H1 (cell line): ENCODE data around the gene CNN3. TPM values are rescaled to one million over a fixed set of nuclear protein-coding genes. Genes with fewer than 3 reads are reported as not detected.

ENCODE experiments used
- CTCF ChIA-PET: fragments of 300-600 bp; sonication (Branson Sonifier 250); formaldehyde crosslinking; loops from one replicate; lab custom pipeline; 2021; ENCODE audit not compliant: partially characterized antibody; lab: Charles Lee
- POLR2A ChIA-PET: fragments of 300-600 bp; sonication (Branson Sonifier 250); formaldehyde crosslinking; loops from one replicate; lab custom pipeline; 2021; ENCODE audit warnings: inconsistent platforms; ENCODE audit not compliant: partially characterized antibody; lab: Charles Lee
- DNase-seq, 2 experiments: peaks; one replicate each; pipeline versions ENCODE4 v3.0.0 to v3.0.0-alpha.2; 2010 to 2022; ENCODE audit warnings: low spot score in 2 of 2, low read depth in 1 of 2, mixed read lengths in 1 of 2
- FAIRE-seq: peaks from 2 replicates; lab custom pipeline; 2011; peaks lifted over from hg19 to GRCh38; lab: Jason Lieb, UNC
- H2AFZ ChIP-seq: 2 replicates; pipeline ENCODE4 v1.8.1; 2012; ENCODE audit warnings: low read length, inconsistent platforms
- H2AK5ac ChIP-seq: 2 replicates; pipeline ENCODE4 v1.6.1; 2013; ENCODE audit warnings: low read depth, low read length
- H2BK120ac ChIP-seq: replicated peaks from 2 replicates; pipeline ENCODE3; 2013; ENCODE audit warnings: low read depth, low read length, inconsistent platforms
- H2BK12ac ChIP-seq: 2 replicates; pipeline ENCODE4 v1.6.1; 2013; ENCODE audit warnings: low read depth, low read length
- H2BK15ac ChIP-seq: 2 replicates; pipeline ENCODE4 v1.6.1; 2013; ENCODE audit warnings: low read length
- H2BK20ac ChIP-seq: 2 replicates; pipeline ENCODE4 v1.6.1; 2013; ENCODE audit warnings: low read length
- H2BK5ac ChIP-seq: 2 replicates; pipeline ENCODE4 v1.6.1; 2013; ENCODE audit warnings: low read depth, low read length
- H3K14ac ChIP-seq: 2 replicates; pipeline ENCODE4 v1.6.1; 2013; ENCODE audit warnings: inconsistent platforms; ENCODE audit not compliant: insufficient read length
- H3K18ac ChIP-seq: 2 replicates; pipeline ENCODE4 v1.6.1; 2013; ENCODE audit warnings: low read length; ENCODE audit errors: extremely low read depth
- H3K23ac ChIP-seq: 2 replicates; pipeline ENCODE4 v1.6.1; 2013; ENCODE audit warnings: inconsistent platforms; ENCODE audit not compliant: insufficient read length
- H3K23me2 ChIP-seq: 2 replicates; pipeline ENCODE4 v1.6.1; 2013; ENCODE audit warnings: low read depth, low read length
- H3K27ac ChIP-seq: 2 replicates; pipeline ENCODE4 v1.6.1; 2011; ENCODE audit warnings: low read depth, low read length, inconsistent platforms
- H3K27me3 ChIP-seq, 4 experiments: replicated peaks in 1 of 4; 1 replicate in 1 of 4; 2 replicates in 3 of 4; pipeline versions ENCODE4 v1.6.1 to v1.8.1; 2011 to 2013; ENCODE audit warnings: low read length in 3 of 4, mild to moderate bottlenecking in 3 of 4, inconsistent platforms in 2 of 4, mixed read lengths in 2 of 4, moderate library complexity in 1 of 4; ENCODE audit not compliant: control insufficient read depth in 3 of 4, insufficient read depth in 3 of 4; ENCODE audit errors: extremely low read depth in 1 of 4
- H3K36me3 ChIP-seq, 4 experiments: 2 replicates each; pipeline versions ENCODE4 v1.6.1 to v1.8.1; 2011 to 2013; ENCODE audit warnings: mild to moderate bottlenecking in 4 of 4, low read length in 3 of 4, moderate library complexity in 2 of 4, control low read depth in 1 of 4, inconsistent platforms in 1 of 4; ENCODE audit not compliant: insufficient read depth in 4 of 4, control insufficient read depth in 2 of 4
- H3K4ac ChIP-seq: replicated peaks from 2 replicates; pipeline ENCODE3; 2013; ENCODE audit warnings: low read length, low read depth, mixed read lengths, inconsistent platforms; ENCODE audit not compliant: insufficient read length
- H3K4me1 ChIP-seq, 4 experiments: replicated peaks in 1 of 4; 1 replicate in 1 of 4; 2 replicates in 3 of 4; pipeline versions ENCODE4 v1.6.1 to v1.8.1; 2011 to 2013; ENCODE audit warnings: low read length in 3 of 4, inconsistent platforms in 2 of 4, mixed read lengths in 1 of 4; ENCODE audit not compliant: insufficient read depth in 4 of 4, control insufficient read depth in 3 of 4
- H3K4me2 ChIP-seq, 2 experiments: 2 replicates each; pipeline versions ENCODE4 v1.6.1 to v1.8.1; 2011 to 2013; ENCODE audit warnings: low read depth in 2 of 2, low read length in 2 of 2, control low read depth in 1 of 2, inconsistent platforms in 1 of 2, mild to moderate bottlenecking in 1 of 2; ENCODE audit not compliant: insufficient read depth in 1 of 2
- H3K4me3 ChIP-seq, 4 experiments: fragments of 200-600, 300-600 bp in 1 of 4; sonication (generic), shearing (Covaris generic), sonication (Bioruptor Twin) in 1 of 4; 2 replicates each; pipeline versions ENCODE4 v1.5.1 to v1.8.1; 2011 to 2016; ENCODE audit warnings: low read length in 4 of 4, low read depth in 3 of 4, control low read depth in 2 of 4, inconsistent platforms in 2 of 4, mild to moderate bottlenecking in 2 of 4, mixed read lengths in 1 of 4, moderate library complexity in 1 of 4; ENCODE audit not compliant: insufficient read depth in 2 of 4; ENCODE audit errors: extremely low read depth in 1 of 4
- H3K56ac ChIP-seq: replicated peaks from 2 replicates; pipeline ENCODE3; 2013; ENCODE audit warnings: low read depth, mild to moderate bottlenecking, mixed read lengths, low read length, inconsistent platforms; ENCODE audit not compliant: insufficient read length
- H3K79me1 ChIP-seq: 2 replicates; pipeline ENCODE4 v1.6.1; 2013; ENCODE audit warnings: low read depth, low read length, control low read depth
- H3K79me2 ChIP-seq, 2 experiments: 2 replicates each; pipeline versions ENCODE4 v1.6.1 to v1.8.1; 2012 to 2013; ENCODE audit warnings: low read length in 2 of 2, mild to moderate bottlenecking in 2 of 2, inconsistent platforms in 1 of 2; ENCODE audit not compliant: insufficient read depth in 2 of 2, control insufficient read depth in 1 of 2
- H3K9ac ChIP-seq, 4 experiments: replicated peaks in 1 of 4; 1 replicate in 1 of 4; 2 replicates in 3 of 4; pipeline versions ENCODE4 v1.6.1 to v1.8.1; 2011 to 2013; ENCODE audit warnings: low read depth in 3 of 4, low read length in 3 of 4, control low read depth in 2 of 4, mild to moderate bottlenecking in 2 of 4, moderate library complexity in 2 of 4, inconsistent platforms in 1 of 4; ENCODE audit errors: extremely low read depth in 1 of 4
- H3K9me3 ChIP-seq, 2 experiments: 2 replicates each; pipeline versions ENCODE4 v1.6.1 to v1.8.1; 2012 to 2013; ENCODE audit warnings: mild to moderate bottlenecking in 2 of 2, moderate library complexity in 2 of 2, control low read depth in 1 of 2, inconsistent platforms in 1 of 2, low read depth in 1 of 2, low read length in 1 of 2, mixed read lengths in 1 of 2; ENCODE audit not compliant: insufficient read depth in 2 of 2
- H4K20me1 ChIP-seq, 2 experiments: replicated peaks in 1 of 2; 2 replicates each; pipeline versions ENCODE3 to v1.8.1; 2011 to 2013; ENCODE audit warnings: inconsistent platforms in 2 of 2, low read length in 2 of 2, mild to moderate bottlenecking in 1 of 2; ENCODE audit not compliant: insufficient read depth in 2 of 2, control insufficient read depth in 1 of 2
- H4K5ac ChIP-seq: 2 replicates; pipeline ENCODE4 v1.6.1; 2013; ENCODE audit warnings: low read length, low read depth, mixed read lengths, inconsistent platforms; ENCODE audit not compliant: insufficient read length
- H4K8ac ChIP-seq: 2 replicates; pipeline ENCODE4 v1.8.0; 2013; ENCODE audit warnings: mild to moderate bottlenecking, moderate library complexity, low read length, inconsistent platforms; ENCODE audit not compliant: insufficient read depth; ENCODE audit errors: extremely low read depth
- H4K91ac ChIP-seq: replicated peaks from 2 replicates; pipeline ENCODE3; 2013; ENCODE audit warnings: low read length, mixed read lengths, inconsistent platforms; ENCODE audit not compliant: insufficient read length
- SP4 ChIP-seq: IDR thresholded peaks from 2 replicates; pipeline ENCODE4 v1.6.1; 2012; ENCODE audit warnings: low read length, inconsistent platforms
- ZNF274 ChIP-seq: IDR thresholded peaks from 2 replicates; pipeline ENCODE4 v1.7.0; 2012; ENCODE audit warnings: low read length, borderline replicate concordance; ENCODE audit errors: extremely low read depth
- WGBS, 2 experiments: shearing (Covaris generic) in 1 of 2; methylation state at CpG; one replicate each; pipeline versions ENCODE4 v1.1.6 to v1.1.7; 2013 to 2015; ENCODE audit warnings: low lambda C conversion rate in 2 of 2, mixed read lengths in 2 of 2, inconsistent platforms in 1 of 2, low coverage in 1 of 2, missing lambda C conversion rate in 1 of 2; ENCODE audit not compliant: insufficient replicate concordance in 2 of 2, insufficient coverage in 1 of 2, insufficient read length in 1 of 2; ENCODE audit errors: extremely low coverage in 1 of 2, missing lambda C conversion rate in 1 of 2; 5-methylcytosine and 5-hydroxymethylcytosine counted together
- polyA plus RNA-seq, 7 experiments: library from polyadenylated mRNA; depleted of rRNA in 3 of 7; stranded (reverse) in 5 of 7; unstranded in 2 of 7; fragments of >200 nt in 5 of 7; fragments of 200-250 nt in 2 of 7; gene quantifications; 1 replicate in 5 of 7; 2 replicates in 1 of 7; 4 replicates in 1 of 7; pipeline versions ENCODE4 v1.2.1 to v1.2.3, GENCODE V29; 2011 to 2013; ENCODE audit warnings: missing spikeins in 2 of 7, mixed read lengths in 2 of 7
- total RNA-seq: library from RNA; stranded (reverse); fragmentation: NEBNext Ultra II Directional; extraction: Animal tissue kit (Norgen Biotek cat#: 25700); gene quantifications from 2 replicates; pipeline ENCODE4 v1.2.1, GENCODE V29; 2021

CNN3 gene
- total and polyA plus RNA-seq, 2 of the 8 experiments (the other 6 are each of a cell fraction or from before 2014, with no cell fraction given), result 134 to 266 TPM

DNA sequence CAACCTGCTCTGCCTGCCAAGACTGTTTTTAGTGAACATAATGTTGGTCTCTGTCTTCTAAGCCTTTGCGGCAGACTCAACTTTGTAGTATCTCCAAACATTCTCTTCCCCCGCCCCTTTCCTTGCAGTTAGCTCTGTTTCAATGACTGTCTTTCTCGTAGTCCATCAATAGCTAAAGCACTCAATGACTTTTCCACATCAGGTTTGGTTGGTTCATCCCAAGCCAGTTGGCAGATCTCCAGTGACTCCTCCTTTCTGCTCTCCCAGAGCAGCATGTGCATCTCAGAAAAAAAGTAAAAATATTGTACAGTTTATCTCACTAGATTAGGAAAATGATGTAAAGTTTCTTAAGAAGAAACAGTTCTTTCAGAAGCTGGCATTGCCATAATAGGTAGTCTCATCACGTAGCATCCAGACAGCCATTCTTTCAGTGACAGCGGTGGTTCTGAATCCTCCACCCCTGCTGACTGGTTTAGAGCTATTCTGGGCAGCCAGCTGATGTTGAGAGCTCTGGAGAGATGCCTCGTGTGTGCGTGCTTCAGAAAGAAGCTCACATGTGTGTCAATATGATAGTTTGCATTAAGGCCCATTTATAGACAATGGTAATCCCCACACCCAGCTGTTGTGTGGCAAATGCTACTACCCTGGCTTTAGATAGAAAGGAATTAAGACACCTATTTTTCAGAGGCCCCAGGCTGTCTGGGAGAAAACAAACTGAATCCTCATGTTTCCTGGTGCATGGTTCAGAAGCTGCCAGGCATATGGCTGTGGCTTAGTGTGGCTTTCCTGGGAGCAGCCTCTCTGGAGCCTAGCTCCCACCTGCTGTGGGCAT is 53.2 kb downstream of the CNN3 start:
- Histone ChIP-seq H4K91ac (no peak overlapping the region), H3K36me3 (no peaks in the 10 kb centered on the region), H3K79me2 (no peaks in the 10 kb centered on the region), H3K4me2 (no peak overlapping the region), H3K56ac (no peak overlapping the region), H4K20me1 (no peaks in the 10 kb centered on the region), H3K9ac (no peak overlapping the region), H3K4ac (no peak overlapping the region), H4K8ac (no peak overlapping the region), H2BK15ac (no peak overlapping the region), H2AK5ac (no peak overlapping the region), H3K14ac (no peak overlapping the region), H3K27me3 (no peaks in the 10 kb centered on the region), H2BK120ac (no peak overlapping the region), H3K23ac (no peak overlapping the region), H3K79me1 (no peaks in the 10 kb centered on the region), H3K23me2 (no peaks in the 10 kb centered on the region), H2BK12ac (no peak overlapping the region), H2BK20ac (no peak overlapping the region), H2AFZ (no peak overlapping the region), H3K18ac (no peak overlapping the region), H3K4me3 (no peak overlapping the region), H3K27ac (no peak overlapping the region), H2BK5ac (no peak overlapping the region), H3K9me3 (no peaks in the 10 kb centered on the region; a peak in 1 of 4 replicates), H3K4me1 (peaks cover 0 to 6% (median 4%) of the 10 kb centered on the region in 4 experiments; a peak in 2 of 7 replicates), H4K5ac (no peak overlapping the region)
- 90% methylated on average over 7 of the region's 7 CpGs; no CpG with 5 or more reads in 1 of the 2 experiments for WGBS, 2 experiments
- FAIRE-seq (no peak), DNase-seq (no peak)
- CTCF ChIA-PET, result interaction anchor here (0.7 to 2.8 kb wide), 6 partner anchors 8 to 540 kb away, joined by 3 to 19 read pairs (median 4); no protein-coding TSS in a partner anchor
- POLR2A ChIA-PET, result interaction anchor here (0.7 to 1.4 kb wide), 3 partner anchors 9 to 11 kb away, joined by 3 to 4 read pairs (median 3); no protein-coding TSS in a partner anchor
- TF ChIP-seq SP4, result no peak
- TF ChIP-seq ZNF274, result no peak
